OCI-LY3 (cell line): ENCODE measurements around the gene CATSPER3.

ENCODE experiments used
- EZH2phosphoT487 ChIP-seq: fragments of 200-600 bp; shearing (Covaris generic); IDR thresholded peaks from 2 replicates; pipeline ENCODE4 v1.6.1; 2018; ENCODE audit warnings: antibody characterized with exemption, mixed run types, low read depth
- TF ChIP-seq, protein P1 (sequence below): fragments of 200-600, 300-600 bp; sonication (generic); IDR thresholded peaks from 2 replicates; pipeline ENCODE4 v1.5.1; 2014; ENCODE audit warnings: antibody characterized with exemption, low read length, low read depth

GRCh38 chr5:134968055-134968454 is 348 bp downstream of the CATSPER3 start:
- TF ChIP-seq, protein P1, sequence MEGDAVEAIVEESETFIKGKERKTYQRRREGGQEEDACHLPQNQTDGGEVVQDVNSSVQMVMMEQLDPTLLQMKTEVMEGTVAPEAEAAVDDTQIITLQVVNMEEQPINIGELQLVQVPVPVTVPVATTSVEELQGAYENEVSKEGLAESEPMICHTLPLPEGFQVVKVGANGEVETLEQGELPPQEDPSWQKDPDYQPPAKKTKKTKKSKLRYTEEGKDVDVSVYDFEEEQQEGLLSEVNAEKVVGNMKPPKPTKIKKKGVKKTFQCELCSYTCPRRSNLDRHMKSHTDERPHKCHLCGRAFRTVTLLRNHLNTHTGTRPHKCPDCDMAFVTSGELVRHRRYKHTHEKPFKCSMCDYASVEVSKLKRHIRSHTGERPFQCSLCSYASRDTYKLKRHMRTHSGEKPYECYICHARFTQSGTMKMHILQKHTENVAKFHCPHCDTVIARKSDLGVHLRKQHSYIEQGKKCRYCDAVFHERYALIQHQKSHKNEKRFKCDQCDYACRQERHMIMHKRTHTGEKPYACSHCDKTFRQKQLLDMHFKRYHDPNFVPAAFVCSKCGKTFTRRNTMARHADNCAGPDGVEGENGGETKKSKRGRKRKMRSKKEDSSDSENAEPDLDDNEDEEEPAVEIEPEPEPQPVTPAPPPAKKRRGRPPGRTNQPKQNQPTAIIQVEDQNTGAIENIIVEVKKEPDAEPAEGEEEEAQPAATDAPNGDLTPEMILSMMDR = no peak
- no peak for TF ChIP-seq EZH2phosphoT487
